NCI-H82 treated with DMSO at 0.1 percent for 48 hours (cell line): ENCODE measurements around the gene LRRC1.

ENCODE experiments used
- DNase-seq: peaks from one replicate; lab custom pipeline; 2025; ENCODE audit not compliant: unreplicated experiment; lab: John Stamatoyannopoulos, UW

Gene LRRC1

GRCh38 chr6:53921639-53922038 lies 126.8 kb downstream of the LRRC1 start:
- no peak for DNase-seq

- no peak for DNase-seq
These were observed 127.8 kb downstream of the LRRC1 start for GRCh38 chr6:53922539-53922981.

GRCh38 chr6:53924277-53924676 lies 129.5 kb downstream of the LRRC1 start:
- DNase-seq: no peak

- no peak for DNase-seq
These were observed 130.1 kb downstream of the LRRC1 start for GRCh38 chr6:53924821-53925422.

GRCh38 chr6:53925891-53926290 lies 131.1 kb downstream of the LRRC1 start:
- DNase-seq: no peak

GRCh38 chr6:53926505-53926904 lies 131.7 kb downstream of the LRRC1 start:
- no peak for DNase-seq

GRCh38 chr6:53928641-53929040 lies 133.8 kb downstream of the LRRC1 start:
- no peak for DNase-seq

- no peak for DNase-seq
These were observed 134.4 kb downstream of the LRRC1 start for GRCh38 chr6:53929041-53929820.

- no peak for DNase-seq
These were observed 135.0 kb downstream of the LRRC1 start for GRCh38 chr6:53929821-53930120.

GRCh38 chr6:53930330-53930729 lies 135.5 kb downstream of the LRRC1 start:
- no peak for DNase-seq

GRCh38 chr6:53931086-53931485 lies 136.3 kb downstream of the LRRC1 start:
- DNase-seq: no peak

- no peak for DNase-seq
These were observed 137.7 kb downstream of the LRRC1 start for GRCh38 chr6:53932516-53932915.

- DNase-seq: no peak
These were observed 139.2 kb downstream of the LRRC1 start for GRCh38 chr6:53934023-53934422.

GRCh38 chr6:53937461-53937860 lies 142.7 kb downstream of the LRRC1 start:
- DNase-seq: no peak

- no peak for DNase-seq
These were observed 144.0 kb downstream of the LRRC1 start for GRCh38 chr6:53938810-53939209.

GRCh38 chr6:53939830-53940229 lies 145.0 kb downstream of the LRRC1 start:
- no peak for DNase-seq

GRCh38 chr6:53943395-53943794 lies 148.6 kb downstream of the LRRC1 start:
- no peak for DNase-seq

GRCh38 chr6:53944091-53944490 lies 149.3 kb downstream of the LRRC1 start:
- no peak for DNase-seq

- no peak for DNase-seq
These were observed 149.7 kb downstream of the LRRC1 start for GRCh38 chr6:53944543-53944942.

- DNase-seq: no peak
These were observed 151.1 kb downstream of the LRRC1 start for GRCh38 chr6:53945765-53946407.

GRCh38 chr6:53947780-53948179 lies 153.0 kb downstream of the LRRC1 start:
- DNase-seq: no peak

GRCh38 chr6:53951383-53951782 lies 156.6 kb downstream of the LRRC1 start:
- no peak for DNase-seq
